ENCODE data around the gene RBM19.

The RBM19 gene

DNA sequence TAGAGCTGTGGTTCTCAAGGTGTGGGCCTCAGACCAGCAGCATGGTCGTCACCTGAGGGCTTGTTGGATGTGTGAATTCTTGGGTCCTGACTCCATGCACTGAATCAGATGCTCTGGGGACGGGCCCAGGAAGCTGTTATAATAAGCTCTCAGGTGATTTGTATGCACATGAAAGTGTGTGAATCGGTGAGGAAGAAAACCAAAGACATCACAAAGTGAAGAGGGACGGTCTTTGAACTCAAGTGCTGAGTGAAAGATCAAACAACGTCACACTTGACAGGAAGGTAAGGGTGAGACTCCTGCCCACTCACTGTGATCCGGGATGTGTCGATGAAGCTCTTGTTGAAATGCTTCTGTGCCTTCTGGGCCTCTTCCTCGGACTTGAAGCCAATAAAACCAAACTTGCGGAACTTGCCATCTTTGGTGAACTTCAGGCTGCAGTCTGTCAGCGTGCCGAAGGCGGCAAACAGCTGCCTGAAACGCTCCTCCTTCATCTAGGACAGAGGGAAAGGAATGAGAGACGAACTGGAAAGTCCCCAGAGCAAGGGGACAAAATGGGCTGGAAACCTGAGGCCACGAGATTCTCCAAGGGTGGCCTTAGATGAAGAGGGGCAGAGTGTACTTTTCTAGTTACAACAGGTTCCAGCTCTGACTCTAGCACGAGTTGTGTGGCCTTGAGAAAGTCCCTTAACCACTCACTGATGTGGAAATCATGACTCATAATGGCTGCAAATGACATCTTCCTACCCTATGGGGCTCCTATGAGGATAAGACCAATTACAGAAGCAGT, 4.0 kb downstream of the RBM19 start:
- Histone ChIP-seq H3K4me1 (ENCODE audit: control insufficient read depth, low read length) (peaks cover 16% of the 10 kb centered on the region), H3F3A (ENCODE audit: control insufficient read depth, insufficient read depth) (no peaks in the 10 kb centered on the region), H3K4me3 (ENCODE audit: low read length) (no peak overlapping the region), H3K4me2 (ENCODE audit: low read length) (no peak overlapping the region), H3K36me3 (ENCODE audit: control insufficient read depth, low read length) (peaks cover 26% of the 10 kb centered on the region), H3K9me3 (ENCODE audit: control insufficient read depth, insufficient read depth, low read length) (no peaks in the 10 kb centered on the region), H3K9me2 (replicated peaks; ENCODE audit: control insufficient read depth, low read length) (no peaks in the 10 kb centered on the region), H3K27me3 (ENCODE audit: control insufficient read depth, low read length) (no peaks in the 10 kb centered on the region), H3K79me2 (ENCODE audit: control insufficient read depth, low read length) (peaks cover 33% of the 10 kb centered on the region), H4K20me1 (ENCODE audit: control insufficient read depth, insufficient read depth, low read depth, low read length) (no peaks in the 10 kb centered on the region), H3K27ac (ENCODE audit: low read depth, low read length) (no peak overlapping the region)
- no peak for TF ChIP-seq EZH2phosphoT487 (IDR thresholded peaks at IDR 0.05; ENCODE audit: borderline replicate concordance, low read length)
- no peak for TF ChIP-seq CTCF (IDR thresholded peaks at IDR 0.05; ENCODE audit: low read depth, low read length, poor library complexity, severe bottlenecking)

GRCh38 chr12:113960030-113960429, 6.1 kb downstream of the RBM19 start:
- TF ChIP-seq CTCF (IDR thresholded peaks at IDR 0.05; ENCODE audit: low read depth, low read length, poor library complexity, severe bottlenecking), result no peak
- TF ChIP-seq EZH2phosphoT487 (IDR thresholded peaks at IDR 0.05; ENCODE audit: borderline replicate concordance, low read length), result no peak
- Histone ChIP-seq H3K9me3 (ENCODE audit: control insufficient read depth, insufficient read depth, low read length) (no peaks in the 10 kb centered on the region), H3K27me3 (ENCODE audit: control insufficient read depth, low read length) (no peaks in the 10 kb centered on the region), H3F3A (ENCODE audit: control insufficient read depth, insufficient read depth) (no peaks in the 10 kb centered on the region), H3K4me1 (ENCODE audit: control insufficient read depth, low read length) (peaks cover 4% of the 10 kb centered on the region), H3K4me3 (ENCODE audit: low read length) (no peak overlapping the region), H3K36me3 (ENCODE audit: control insufficient read depth, low read length) (peaks cover 40% of the 10 kb centered on the region), H3K9me2 (replicated peaks; ENCODE audit: control insufficient read depth, low read length) (no peaks in the 10 kb centered on the region), H3K4me2 (ENCODE audit: low read length) (no peak overlapping the region), H3K79me2 (ENCODE audit: control insufficient read depth, low read length) (peaks cover 22% of the 10 kb centered on the region), H4K20me1 (ENCODE audit: control insufficient read depth, insufficient read depth, low read depth, low read length) (no peaks in the 10 kb centered on the region), H3K27ac (ENCODE audit: low read depth, low read length) (no peak overlapping the region)

GRCh38 chr12:113959096-113959495, 7.0 kb downstream of the RBM19 start:
- Histone ChIP-seq H3K9me2 (replicated peaks; ENCODE audit: control insufficient read depth, low read length) (no peaks in the 10 kb centered on the region), H3K27ac (ENCODE audit: low read depth, low read length) (no peak overlapping the region), H3K27me3 (ENCODE audit: control insufficient read depth, low read length) (no peaks in the 10 kb centered on the region), H3F3A (ENCODE audit: control insufficient read depth, insufficient read depth) (no peaks in the 10 kb centered on the region), H3K79me2 (ENCODE audit: control insufficient read depth, low read length) (peaks cover 13% of the 10 kb centered on the region), H3K4me2 (ENCODE audit: low read length) (no peak overlapping the region), H3K4me3 (ENCODE audit: low read length) (no peak overlapping the region), H3K4me1 (ENCODE audit: control insufficient read depth, low read length) (no peaks in the 10 kb centered on the region), H3K36me3 (ENCODE audit: control insufficient read depth, low read length) (peaks cover 43% of the 10 kb centered on the region), H3K9me3 (ENCODE audit: control insufficient read depth, insufficient read depth, low read length) (no peaks in the 10 kb centered on the region), H4K20me1 (ENCODE audit: control insufficient read depth, insufficient read depth, low read depth, low read length) (no peaks in the 10 kb centered on the region)
- TF ChIP-seq CTCF (IDR thresholded peaks at IDR 0.05; ENCODE audit: low read depth, low read length, poor library complexity, severe bottlenecking), result no peak
- TF ChIP-seq EZH2phosphoT487 (IDR thresholded peaks at IDR 0.05; ENCODE audit: borderline replicate concordance, low read length), result no peak
